ENCODE results near the gene OCLN.
"Not testable (repeated sequence)": the region's sequence is repeated elsewhere in the genome, so short reads cannot be mapped to it uniquely, and the experiment has no call there.

GRCh38 chr5:69601947-69602346 lies 109.4 kb downstream of the OCLN start:
- TF ChIP-seq, protein P1, sequence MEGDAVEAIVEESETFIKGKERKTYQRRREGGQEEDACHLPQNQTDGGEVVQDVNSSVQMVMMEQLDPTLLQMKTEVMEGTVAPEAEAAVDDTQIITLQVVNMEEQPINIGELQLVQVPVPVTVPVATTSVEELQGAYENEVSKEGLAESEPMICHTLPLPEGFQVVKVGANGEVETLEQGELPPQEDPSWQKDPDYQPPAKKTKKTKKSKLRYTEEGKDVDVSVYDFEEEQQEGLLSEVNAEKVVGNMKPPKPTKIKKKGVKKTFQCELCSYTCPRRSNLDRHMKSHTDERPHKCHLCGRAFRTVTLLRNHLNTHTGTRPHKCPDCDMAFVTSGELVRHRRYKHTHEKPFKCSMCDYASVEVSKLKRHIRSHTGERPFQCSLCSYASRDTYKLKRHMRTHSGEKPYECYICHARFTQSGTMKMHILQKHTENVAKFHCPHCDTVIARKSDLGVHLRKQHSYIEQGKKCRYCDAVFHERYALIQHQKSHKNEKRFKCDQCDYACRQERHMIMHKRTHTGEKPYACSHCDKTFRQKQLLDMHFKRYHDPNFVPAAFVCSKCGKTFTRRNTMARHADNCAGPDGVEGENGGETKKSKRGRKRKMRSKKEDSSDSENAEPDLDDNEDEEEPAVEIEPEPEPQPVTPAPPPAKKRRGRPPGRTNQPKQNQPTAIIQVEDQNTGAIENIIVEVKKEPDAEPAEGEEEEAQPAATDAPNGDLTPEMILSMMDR (IDR thresholded peaks at IDR 0.05; ENCODE audit: poor library complexity, severe bottlenecking) = not testable (repeated sequence)
- TF ChIP-seq SMC3 (conservative IDR thresholded peaks at IDR 0.05; ENCODE audit: poor library complexity); REST (IDR thresholded peaks at IDR 0.05; ENCODE audit: borderline replicate concordance); TAF1 (IDR thresholded peaks at IDR 0.05; ENCODE audit: low read depth): not testable (repeated sequence)

Measured in neural cell (in vitro differentiated cells).